Stimulated activated CD8-positive, alpha-beta memory T cell treated with anti-CD3 and anti-CD28 coated beads, Interleukin-12 subunit alpha, Interleukin-12 subunit beta, amount 100 ng/mL, for 24 hours (primary cell): Measurements from ENCODE around the gene WASF2.
"Not testable (repeated sequence)": the region's sequence is repeated elsewhere in the genome, so short reads cannot be mapped to it uniquely, and the experiment has no call there.

Experiments
- DNase-seq: peaks from one replicate; pipeline ENCODE4 v3.0.0-alpha.2; 2020; ENCODE audit errors: extremely low read depth

Gene WASF2

GRCh38 chr1:27496604-27497155, 6.7 kb upstream of the WASF2 start:
- no peak for DNase-seq

DNA sequence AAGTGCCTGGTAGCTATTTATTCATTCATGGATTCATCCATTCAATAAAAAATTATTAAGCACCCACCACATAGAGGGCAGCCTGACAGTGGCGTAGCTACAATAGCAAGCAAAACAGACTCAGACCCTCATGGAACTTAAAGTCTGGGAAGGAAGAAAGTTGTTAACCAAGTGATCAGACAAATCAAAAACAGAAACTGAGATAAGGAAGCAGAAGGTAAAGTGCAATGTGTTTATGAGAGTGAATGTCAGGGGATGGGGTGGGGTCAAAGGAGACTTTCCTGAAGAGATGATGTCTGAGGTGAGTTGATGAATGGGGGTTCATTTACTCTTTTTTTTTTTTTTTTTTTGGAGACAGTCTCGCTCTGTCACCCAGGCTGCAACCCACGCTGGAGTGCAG, 2.8 kb upstream of the WASF2 start:
- DNase-seq: no peak

- no peak for DNase-seq
Measured at GRCh38 chr1:27491748-27492700, 2.1 kb upstream of the WASF2 start.

DNA sequence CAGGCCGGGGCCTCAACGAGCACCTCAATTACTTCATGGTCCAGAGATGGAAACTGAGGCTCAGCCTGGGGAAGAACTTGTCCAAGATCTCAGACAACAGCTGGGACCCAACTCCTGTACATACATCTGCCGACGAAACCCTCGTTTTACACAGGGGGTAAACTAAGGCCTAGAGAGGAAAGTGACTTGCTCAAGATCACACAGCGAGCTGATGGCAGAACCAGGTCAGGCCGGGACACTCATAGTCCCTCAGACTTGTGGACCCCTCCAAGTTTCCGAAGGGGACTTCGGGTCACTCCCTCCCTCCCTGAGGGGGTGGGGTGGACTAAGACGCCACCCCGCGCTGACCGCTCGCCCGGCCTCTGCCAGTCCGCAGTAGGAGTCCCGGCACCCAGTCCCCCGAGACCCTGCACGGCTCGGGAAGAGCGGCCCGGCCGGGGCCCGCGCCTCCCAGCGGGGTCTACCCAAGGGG, 430 bp downstream of the WASF2 start:
- DNase-seq: no peak

GRCh38 chr1:27487966-27488884, 1.7 kb downstream of the WASF2 start:
- DNase-seq: no peak

- no peak for DNase-seq
Measured at GRCh38 chr1:27485363-27485762, 4.6 kb downstream of the WASF2 start.

DNA sequence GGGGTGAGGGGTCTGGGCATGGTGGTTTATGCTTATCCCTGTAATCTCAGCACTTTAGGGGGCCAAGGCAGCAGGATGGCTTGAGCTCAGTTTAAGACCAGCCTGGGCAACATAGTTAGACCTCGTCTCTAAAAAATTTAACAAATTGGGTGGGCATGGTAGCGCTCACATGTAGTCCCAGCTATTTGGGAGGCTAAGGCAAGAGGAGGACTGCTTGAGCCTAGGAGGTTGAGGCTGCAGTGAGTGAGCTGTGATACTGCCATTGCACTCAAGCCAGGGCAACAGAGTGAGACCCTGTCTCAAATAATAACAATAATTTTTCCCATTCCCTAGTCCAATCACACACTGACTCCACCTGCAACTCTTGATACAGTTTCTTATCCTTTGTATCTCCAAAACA, 6.3 kb downstream of the WASF2 start:
- no peak for DNase-seq

DNA sequence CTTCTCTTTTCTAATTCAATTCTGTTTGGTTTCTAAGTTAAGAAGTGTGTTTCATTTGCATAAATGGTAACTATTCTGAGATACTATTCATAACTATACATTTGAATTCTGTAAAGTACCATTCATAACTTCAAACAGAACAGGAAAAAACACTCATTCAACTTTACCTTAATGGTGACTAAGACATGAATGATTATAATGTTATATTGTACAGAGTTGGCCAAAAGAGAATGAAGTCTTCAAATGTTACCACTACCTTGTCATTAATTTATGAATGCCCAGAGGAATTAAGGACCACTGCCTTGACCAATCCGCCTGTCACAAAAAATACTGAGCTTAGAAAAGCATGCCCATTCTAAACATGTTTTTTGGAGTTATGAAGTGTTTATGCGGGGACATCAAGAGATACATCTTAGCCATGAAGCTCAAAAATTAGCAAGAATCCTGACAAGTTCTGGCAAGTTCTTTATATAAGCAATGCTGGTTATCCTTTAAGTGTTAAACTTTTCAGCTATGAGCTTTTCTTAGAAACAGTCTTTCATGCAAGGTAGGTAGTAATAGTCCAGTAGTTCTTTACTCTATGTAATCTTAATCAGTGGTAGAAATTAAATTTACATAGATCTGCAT, 7.9 kb downstream of the WASF2 start:
- no peak for DNase-seq

DNA sequence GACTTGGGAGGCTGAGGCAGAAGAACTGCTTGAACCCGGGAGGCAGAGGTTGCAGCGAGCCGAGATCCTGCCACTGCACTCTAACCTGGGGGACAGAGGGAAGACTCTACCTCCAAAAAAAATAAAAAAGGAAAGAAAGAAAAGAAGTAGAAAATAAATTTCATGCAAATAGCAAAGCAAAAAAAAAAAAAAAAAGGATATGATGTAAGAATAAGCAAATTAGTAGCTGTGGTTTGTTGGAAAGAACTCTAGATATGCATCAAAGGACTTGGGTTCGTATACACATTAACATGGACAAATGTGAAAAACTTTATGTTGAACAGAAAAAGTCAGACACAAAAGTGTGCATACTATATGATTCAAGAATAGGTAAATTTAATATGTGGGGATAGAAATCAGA, 11.9 kb downstream of the WASF2 start:
- no peak for DNase-seq

GRCh38 chr1:27476237-27476636, 13.7 kb downstream of the WASF2 start:
- DNase-seq: no peak

DNA sequence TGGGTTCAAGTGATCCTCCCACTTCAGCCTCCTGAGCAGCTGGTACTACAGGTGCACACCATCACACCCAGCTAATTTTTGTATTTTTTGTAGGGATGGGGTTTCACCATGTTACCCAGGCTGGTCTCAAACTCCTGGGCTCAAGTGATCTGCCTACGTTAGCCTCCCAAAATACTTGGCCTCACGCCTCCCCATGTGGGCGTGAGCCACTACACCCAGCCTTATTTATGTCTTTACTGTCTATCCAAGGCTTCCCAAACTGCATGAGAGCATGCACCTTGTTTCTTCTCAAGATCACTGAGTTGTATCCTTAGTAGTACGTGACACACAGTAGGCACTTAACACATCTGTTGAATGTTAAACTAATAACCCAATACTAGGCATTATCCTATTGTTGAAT, 14.2 kb downstream of the WASF2 start:
- DNase-seq: no peak

GRCh38 chr1:27473755-27474154, 16.2 kb downstream of the WASF2 start:
- DNase-seq: no peak

- DNase-seq: not testable (repeated sequence)
Measured at GRCh38 chr1:27472098-27472497, 17.9 kb downstream of the WASF2 start.

GRCh38 chr1:27471477-27471876, 18.5 kb downstream of the WASF2 start:
- DNase-seq: no peak

- no peak for DNase-seq
Measured at GRCh38 chr1:27469334-27469733, 20.6 kb downstream of the WASF2 start.

DNA sequence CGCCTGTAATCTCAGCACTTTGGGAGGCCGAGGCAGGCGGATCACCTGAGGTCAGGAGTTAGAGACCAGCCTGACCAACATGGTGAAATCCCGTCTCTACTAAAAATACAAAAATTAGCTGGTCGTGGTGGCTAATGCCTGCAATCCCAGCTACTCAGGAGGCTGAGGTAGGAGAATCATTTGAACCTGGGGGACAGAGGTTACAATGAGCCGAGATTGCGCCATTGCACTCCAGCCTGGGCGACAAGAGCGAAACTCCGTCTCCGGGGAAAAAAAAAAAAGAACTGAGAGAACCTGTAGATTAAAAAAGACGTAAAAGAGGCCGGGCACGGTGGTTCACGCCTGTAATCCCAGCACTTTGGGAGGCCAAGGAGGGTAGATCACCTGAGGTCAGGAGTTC, 21.6 kb downstream of the WASF2 start:
- DNase-seq: not testable (repeated sequence)

DNA sequence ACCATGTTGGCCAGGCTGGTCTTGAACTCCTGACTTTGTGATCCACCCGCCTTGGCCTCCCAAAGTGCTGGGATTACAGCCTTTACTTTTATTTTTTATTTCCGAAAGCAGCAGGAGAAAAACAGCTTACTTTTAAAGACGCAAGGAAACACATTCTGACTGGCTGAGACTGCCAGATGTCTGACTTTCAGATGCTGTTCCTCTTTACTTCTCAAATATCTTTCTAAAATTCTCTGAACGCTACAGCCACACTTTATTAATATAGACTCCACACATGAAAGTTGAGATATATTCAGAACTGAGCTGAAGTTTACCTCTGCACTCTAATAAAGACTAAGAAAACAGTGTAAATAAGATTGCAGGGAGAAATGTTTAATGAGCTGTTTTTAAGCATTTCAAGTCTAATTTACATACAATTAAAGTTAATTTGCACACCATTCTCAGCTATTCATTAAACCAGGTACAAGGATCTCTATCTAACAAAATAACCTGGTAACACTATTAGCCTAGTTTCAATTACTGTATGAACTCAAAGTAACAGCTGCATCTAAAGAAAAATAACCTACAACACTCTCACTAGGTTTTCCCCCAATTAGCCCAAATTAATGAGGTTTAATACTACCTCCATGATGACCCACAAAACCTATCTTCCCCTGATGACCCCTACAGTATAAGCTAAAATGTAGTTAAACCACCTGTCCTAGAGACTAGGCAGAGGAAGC, 24.9 kb downstream of the WASF2 start:
- no peak for DNase-seq

DNA sequence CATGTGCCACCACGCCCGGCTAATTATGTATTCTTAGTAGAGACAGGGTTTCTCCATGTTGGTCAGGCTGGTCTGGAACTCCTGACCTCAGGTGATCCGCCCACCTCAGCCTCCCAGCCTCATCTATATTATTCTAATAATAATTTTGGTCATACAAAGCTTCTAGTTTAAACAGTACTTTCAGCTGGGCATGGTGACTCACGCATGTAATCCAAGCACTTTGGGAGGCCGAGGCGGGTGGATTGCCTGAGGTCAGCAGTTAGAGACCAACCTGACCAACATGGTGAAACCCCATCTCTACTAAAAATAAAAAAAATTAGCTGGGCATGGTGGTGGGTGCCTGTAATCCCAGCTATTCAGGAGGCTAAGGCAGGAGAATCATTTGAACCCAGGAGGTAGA, 26.1 kb downstream of the WASF2 start:
- DNase-seq: not testable (repeated sequence)

DNA sequence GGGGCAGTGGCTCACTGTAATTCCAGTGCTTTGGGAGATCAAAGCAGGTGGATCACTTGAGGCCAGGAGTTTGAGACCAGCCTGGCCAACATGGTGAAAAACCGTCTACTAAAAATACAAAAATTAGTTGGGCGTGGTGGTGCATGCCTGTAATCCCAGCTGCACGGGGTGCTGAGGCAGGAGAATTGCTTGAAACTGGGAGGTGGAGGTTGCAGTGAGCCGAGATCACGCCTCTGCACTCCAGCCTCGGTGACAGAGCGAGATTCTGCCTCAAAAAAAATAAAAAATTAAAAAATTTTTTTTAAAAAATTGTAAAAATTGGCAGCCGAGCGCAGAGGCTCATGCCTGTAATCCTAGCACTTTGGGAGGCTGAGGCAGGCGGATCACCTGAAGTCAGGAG, 31.4 kb downstream of the WASF2 start:
- DNase-seq: not testable (repeated sequence)

DNA sequence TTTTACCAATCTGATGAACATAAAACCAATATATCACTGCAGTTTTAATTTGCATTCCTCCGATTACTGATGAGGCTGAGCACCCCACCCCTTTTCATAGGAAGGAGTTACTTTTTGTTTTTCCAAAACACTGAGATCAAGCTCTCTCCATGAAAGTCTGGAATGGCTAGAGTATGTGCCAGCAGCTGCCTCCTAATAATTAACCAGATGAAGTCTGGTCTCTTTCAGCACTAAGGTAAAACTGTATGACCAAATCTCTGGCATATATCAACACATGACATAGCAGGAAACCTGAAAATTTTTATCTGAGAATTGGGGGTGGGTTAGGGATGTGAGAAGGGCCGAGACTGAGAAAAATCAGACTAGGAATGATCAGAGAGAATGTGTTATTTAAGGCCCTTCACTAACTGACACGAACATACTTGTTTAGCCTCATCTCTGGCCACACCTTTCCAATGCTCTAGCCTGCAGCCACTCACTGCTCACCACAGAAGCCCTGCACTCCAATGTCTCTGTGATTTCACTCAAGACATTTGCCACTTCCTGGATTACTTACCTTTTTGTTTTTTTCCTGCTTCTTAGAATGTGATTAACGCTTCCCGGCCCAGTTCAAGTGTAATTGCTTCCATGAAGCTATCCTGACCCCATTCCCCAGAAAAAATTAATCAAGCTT, 34.7 kb downstream of the WASF2 start:
- no peak for DNase-seq
